Hypothalamus (tissue), 51 donors: ENCODE results near the gene ZNF669.
A peak's percentile ranks its signal among the peaks of the same experiment; 100 is the strongest.

Experiments
- DNase-seq, 51 donors: peaks; one replicate each; lab custom pipeline; 2025; lab: John Stamatoyannopoulos, UW

ZNF669 gene

DNA sequence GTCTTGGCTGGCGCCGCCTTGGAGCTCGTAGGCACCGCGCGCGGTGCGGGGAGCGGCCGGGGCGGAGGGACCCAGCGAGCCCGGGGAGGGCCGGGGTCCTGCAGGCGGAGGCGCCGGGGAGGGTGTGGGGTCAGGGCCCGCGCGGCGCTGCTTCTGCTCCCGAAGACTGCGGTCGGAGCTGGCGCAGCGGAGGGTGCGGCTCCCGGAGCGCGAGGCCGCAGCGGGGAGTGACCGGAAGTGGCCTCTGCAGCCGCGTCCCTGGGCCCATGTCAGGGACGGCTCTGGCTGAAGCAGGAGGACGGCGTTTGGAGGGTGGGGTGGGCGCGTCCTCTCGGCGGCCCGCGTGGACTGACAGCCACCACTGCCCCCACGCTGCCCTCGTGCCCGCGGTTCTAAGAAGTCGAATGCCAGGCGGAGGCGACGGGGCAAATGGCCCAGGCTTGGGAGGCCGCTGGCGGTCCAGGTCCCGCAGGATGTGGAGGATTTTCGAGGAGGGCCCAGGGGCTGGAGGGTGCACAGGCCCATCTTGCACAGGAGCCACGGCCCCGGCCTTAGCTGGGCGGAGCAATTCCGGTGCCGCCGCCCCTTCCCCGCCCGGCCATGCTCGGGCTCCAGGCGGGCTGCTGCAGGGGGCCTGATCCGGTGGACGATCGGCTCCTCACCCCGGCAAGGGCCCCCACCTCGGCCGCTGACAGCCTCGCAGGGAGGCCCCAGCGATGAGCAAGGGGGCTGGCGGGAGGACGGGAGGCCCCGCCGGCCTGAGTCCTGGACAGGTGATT, 7.7 kb upstream of the ZNF669 start:
- peak in 38 of 51 donors; percentile 13 to 69 (median 40) for DNase-seq

DNA sequence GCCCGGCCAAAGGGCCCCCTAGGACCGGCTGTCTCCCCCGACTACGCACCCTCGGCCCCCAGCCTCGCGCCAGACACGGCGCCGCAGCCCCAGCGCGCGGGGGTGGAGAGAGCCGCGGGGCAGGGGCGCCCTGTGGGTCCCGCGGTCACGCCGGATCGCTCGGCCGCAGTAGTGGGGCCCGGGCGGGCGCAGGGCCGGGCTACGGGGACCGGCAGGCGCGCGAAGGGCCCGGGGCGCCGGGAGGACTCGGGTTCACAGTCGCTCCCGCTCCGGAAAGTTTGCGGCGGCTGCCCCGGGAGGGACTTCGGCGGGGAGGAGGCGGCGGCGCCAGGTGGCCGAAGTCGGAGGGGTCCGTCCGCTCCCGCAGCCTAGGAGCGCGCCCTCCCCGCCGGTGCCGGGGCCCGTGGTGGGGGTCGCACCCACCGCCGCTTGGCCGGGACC, 7.1 kb upstream of the ZNF669 start:
- no peak for DNase-seq

DNA sequence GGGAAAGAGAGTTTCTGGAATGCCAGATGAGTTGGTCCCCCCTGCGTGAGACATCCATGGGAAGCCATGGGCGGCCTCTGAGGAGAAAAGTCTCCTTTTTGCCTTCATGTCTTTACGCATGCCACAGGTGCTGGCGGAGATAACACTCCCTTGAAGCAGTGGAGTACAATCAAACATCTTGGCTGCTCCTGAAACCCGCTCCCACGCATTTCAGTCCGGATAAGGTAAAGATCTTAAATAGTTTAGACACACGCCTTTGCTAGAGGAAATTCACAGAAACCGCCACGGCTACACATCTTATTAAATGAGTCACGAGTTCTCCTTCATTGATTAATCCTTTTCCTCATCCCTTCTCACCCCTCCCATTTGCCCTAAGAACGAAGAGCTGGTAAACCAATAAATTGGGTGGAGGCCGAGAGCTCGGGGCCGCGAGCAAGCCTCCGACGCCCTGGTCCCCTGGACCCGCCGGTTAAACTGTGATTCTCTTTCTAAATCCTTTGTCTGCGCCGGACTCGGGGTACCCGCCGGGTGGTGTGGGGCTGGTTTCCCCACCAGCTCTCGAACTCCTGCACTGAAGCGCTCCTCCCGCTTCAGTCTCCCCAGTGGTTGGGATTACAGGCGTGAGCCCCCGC, 6.6 kb upstream of the ZNF669 start:
- peak in 1 of 51 donors; percentile 2 for DNase-seq

DNA sequence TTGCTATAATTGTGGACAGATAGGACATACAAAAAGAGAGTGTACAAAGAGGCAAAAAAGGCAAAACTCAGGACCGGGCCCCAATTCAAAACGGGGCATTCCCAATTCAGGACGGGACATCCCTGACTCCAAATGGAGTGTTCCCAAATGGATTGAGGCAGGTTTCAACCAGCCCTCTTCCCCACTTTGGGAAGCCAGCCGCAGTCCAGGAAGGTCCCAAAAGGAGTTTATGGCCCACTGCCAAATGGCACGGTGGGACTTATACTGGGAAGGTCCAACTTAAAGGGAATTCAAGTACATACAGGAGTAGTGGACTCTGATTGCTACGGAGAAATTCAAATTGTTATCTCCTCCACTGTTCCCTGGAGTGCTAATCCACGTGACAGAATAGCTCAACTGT, 3.5 kb upstream of the ZNF669 start:
- DNase-seq: no peak

DNA sequence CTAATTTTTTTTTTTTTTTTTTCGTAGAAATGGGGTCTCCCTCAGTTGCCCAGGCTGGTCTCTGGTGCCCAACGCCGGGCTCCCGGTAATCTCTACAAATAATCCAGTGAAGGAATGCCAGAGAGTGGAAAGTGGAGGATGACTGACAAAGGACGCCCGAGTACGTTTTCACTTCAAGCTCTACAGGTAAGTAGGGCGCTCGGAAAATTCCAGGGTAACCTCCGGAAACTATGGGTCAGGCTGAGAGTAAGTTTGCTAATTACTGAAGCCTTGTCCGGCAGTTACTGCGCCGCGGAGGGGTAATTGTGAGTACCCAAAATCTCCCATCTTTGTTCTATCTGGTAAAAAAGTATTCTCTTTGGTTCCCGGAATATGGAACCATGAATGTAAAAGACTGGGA, 1.8 kb upstream of the ZNF669 start:
- no peak for DNase-seq

DNA sequence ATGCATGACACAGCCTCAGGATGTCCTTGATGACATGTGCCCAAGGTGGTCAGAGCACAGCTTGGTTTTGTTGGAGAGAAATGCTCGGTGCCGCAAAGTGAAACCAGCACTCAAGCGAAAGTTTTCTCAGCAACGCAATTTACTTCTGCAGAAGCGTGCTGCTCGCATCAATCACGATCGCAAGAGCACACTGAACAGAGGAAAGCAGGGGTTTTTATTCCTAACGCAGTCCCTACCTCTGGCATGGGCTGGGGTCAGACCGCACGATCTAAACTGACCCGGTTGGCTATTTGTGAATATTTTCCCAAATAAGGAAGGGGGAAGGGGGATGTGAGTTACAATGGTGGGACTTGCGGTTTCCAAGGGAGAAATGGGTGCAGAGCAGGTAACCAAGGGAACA, 809 bp upstream of the ZNF669 start:
- no peak for DNase-seq

DNA sequence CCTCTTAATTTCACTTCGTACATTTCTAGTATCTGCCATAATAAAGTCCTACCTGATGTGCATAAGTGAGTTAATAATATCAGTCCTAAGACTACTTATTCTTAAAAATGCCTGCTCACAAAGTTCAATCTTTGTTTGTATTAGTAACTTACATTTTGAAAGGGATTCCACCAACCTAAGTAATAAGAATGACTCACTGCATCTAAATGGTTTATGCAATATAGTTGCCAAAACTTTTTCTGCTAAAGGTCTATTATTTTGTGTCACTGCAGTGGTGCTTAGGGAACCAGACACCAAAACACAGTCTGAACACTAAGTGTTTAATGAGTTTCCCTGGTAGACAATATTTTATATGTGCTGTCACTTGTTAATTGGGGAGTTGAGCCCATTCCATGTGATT, 1.8 kb downstream of the ZNF669 start:
- DNase-seq: no peak

DNA sequence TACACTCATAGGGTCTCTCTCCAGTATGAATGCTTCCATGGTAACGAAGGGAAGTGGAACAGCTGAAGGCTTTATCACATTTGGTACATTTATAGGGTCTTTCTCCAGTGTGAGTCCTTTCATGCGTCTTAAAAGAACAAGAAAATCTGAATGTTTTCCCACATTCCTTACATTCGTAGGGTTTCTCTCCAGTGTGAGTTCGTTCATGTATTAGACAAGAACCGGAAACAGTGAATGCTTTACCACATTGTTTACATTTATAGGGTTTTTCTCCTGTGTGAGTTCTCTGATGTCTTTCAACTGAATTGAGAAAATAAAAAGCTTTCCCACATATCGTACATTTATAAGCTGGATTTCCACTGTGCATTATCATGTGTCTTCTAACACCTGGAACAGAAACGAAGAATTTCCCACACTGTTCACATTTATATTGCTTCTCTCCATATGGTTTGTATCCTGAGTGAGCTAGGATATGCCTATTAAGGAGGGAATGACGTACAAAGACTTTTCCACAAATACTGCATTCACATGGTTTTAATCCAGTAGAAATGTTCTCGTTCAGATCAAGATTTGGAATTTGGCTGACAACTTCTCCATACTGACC, 3.4 kb downstream of the ZNF669 start:
- DNase-seq: no peak

DNA sequence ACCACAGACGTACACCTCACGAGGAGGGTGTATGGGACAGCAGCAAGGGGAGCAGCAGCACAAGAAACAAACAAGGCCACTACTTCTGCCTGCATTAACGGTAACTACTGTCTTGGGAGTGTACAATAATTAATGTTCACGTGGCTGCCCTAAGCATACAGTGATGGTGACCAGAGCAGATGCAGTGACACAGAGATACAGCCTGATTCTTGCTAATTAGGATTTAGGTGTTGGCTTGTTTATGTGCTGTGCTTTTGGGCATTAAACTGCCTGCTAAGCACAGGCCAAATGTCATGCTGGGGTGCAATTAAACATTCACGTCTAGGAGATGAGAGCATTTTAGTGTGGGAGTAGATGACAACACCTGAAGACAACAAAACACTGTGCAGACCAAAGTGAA, 7.2 kb downstream of the ZNF669 start:
- DNase-seq: no peak

DNA sequence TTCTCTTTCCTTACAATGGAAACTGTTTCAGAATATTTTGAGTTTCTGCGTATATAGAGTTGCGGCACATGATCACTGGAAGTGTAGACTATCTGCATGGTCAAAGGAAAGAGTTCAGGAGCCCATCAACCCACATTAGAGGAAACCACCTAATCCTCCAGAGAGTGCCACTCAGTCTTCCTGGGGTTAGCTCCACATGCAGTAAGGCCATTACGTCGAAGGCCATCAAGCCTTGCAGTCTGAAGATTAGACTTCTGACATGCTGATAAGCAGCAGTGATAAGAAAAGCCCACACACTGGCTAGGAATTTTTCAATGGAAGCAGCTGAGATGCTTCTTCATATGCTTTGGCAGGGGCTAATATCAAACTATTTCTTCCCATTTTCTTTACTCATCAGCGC, 7.6 kb downstream of the ZNF669 start:
- DNase-seq: no peak

DNA sequence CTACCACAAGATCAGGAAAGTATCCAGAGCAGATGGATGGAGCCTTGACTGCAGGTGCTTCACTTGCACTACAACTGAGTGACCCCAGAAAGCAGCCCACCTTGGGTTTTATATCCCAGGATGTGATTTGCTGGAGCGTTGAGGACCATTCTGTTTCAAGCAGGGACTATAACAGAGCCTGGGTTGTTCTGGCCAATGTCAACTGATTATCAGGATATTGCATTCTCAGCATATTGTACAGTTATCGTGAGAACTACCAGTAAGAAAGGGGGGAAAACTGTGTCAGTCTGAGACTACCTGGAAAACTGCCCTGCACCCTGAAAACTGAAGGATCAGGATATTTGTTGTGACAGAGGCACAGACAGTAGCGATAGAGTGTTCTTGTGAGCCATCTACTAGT, 8.0 kb downstream of the ZNF669 start:
- DNase-seq: no peak

DNA sequence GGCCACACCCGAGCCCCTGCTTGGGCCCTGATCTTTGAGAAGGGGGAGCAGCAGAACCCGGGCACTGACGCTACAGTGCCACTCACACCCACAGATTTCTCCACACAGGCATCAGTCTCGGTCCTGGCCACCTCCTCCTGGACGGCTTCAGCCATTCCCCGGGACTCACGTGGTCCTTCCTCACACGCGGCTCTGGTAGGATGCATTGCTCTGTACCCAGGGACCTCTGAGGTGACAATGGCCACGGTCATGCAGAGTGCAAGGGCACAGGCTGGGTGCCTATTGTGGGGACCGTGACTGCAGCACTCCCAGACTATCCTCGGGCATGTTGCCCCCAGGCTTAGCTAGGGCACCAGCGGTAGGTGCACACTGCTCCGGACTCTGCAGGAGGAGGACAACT, 13.7 kb downstream of the ZNF669 start:
- DNase-seq: no peak

DNA sequence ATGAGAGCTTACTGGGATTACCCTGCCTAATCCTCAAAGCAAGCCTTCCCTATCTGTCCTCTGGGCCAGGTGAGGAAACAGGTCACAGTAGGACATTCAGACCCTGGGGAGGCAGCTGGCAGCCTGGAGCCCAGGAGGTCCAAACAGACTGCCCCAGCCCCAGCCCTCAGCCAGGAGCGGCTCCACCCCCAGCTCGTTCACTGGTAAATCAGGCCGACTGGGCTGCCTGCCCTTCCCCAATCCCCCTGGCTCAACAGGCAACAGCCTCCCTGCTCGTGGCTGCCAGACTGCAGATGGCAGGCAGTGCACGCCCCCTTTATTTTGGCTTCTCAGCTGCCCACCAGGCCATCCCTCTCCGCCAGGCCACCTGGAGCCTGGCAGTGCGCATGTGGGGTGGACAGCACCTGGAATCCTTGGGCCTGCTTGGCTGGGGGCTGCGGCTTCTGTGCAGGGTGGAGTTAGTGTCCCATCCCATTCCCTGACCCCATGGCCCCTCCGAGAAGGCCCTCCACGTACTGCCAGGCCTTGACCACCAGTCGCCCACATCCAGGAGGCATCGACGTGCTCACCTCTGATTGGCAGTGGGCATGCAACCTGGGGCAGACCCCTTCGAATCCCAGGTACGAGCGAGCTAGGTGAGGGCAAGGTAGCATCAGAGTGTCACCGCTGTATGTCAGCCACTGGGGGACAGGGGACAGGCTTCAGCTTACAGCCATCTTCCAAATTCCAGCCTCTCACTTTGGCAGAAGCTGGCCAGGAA, 14.4 kb downstream of the ZNF669 start:
- DNase-seq: no peak

DNA sequence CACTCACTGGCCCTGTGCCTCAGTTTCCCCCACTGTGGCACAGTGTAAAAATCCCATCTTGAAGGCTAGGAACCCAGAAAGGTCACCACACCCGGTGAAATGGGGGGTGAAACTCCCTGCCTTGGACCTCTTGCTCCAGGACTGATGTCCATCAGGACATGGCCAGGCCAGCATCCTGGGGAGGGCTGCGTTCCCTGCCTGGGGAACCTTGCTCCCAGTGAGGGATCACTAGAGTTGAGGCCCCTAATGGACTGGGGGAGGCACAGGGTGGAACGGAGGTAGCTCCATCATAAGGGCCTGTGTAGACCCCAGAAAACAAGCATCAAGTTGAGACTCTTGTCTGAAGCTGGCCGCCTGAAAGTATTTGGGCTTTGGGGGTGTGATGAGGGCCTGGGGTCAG, 15.2 kb downstream of the ZNF669 start:
- DNase-seq: no peak

DNA sequence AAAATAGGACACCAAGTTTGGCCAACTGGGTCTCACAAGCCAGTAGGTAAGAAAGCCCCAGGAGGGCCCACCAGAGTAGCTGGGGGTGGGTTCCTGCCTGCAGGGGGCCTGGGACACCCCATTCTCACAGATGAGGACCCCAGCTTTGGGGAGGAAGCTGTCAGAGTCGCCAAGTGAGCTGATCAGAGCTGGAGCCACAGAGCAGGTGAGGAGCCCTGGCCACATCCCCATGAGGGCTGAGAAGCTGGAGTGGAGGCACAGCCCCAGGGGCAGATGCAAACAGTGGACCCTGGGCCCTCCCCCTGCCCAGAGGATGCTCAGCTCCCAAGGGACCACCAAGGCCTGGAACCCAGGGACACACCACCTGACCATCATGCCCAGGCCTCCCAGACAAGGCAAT, 16.9 kb downstream of the ZNF669 start:
- no peak for DNase-seq

DNA sequence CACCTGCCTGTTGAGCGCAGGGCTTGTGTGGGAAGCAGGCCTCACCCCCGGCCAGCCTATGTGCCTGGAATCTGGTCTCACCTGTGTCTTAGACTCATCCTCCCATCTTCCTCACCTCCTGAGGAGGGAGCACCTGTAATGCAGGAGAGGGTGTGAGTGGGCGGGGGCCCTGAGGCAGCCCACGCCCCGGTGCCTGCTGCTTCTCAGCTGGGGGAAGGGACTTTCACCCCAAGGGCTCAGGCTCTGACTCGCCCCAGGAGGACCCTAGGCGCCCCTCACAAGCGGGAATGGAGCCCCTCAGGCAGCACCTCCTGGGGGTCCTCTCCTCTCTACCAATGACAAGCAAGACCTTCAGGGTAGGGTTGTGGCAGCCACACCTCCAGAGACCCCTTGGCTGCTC, 18.8 kb downstream of the ZNF669 start:
- no peak for DNase-seq

DNA sequence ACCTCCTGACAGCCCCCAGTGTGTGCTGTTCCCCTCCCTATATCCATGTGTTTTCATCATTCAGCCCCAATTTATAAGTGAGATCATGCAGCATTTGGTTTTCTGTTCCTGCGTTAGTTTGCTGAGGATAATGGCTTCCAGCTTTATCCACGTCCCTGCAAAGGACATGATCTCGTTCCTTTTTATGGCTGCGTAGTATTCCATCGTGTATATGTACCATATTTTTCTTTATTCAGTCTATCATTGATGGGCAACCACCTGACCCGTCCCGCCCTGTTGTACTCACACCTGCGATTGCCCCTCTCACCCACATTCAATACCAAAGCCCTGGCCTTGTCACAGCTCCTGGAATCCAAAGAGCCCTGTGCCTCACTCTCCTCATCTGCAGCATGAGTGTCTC, 19.4 kb downstream of the ZNF669 start:
- no peak for DNase-seq

DNA sequence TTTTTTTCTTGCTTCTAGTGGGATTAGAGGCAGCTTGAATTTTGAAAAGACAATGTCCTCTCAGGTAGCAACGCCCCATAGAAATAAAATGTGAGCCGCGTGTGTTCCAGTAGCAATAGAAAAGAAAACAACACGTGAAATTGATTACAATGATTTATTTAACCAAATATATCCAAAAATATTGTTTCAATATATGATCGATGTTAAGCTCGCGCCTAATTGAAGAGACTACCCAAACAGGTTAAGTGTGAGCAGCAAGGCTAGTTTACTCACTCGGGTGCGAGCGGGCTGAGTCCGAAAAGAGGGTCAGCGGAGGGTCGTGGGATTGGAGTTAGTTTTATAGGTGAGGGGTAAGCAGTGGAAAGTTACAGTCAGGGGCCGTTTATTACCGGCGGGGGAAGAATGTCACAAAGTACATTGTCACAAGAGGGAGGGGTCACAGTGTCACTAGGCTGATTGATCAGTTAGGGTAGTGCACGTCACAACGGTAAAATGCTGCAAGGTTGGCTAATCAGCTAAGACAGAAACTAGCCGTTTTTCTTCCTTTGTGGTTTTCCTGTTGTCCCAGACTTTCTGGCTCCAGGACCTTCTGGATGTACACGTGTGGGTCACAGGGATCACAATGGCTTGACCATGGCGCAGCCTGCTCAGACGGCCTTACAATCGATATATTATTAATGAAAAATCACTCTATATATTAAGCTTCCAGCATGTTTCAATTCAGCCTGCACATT, 24.8 kb downstream of the ZNF669 start:
- DNase-seq: no peak

DNA sequence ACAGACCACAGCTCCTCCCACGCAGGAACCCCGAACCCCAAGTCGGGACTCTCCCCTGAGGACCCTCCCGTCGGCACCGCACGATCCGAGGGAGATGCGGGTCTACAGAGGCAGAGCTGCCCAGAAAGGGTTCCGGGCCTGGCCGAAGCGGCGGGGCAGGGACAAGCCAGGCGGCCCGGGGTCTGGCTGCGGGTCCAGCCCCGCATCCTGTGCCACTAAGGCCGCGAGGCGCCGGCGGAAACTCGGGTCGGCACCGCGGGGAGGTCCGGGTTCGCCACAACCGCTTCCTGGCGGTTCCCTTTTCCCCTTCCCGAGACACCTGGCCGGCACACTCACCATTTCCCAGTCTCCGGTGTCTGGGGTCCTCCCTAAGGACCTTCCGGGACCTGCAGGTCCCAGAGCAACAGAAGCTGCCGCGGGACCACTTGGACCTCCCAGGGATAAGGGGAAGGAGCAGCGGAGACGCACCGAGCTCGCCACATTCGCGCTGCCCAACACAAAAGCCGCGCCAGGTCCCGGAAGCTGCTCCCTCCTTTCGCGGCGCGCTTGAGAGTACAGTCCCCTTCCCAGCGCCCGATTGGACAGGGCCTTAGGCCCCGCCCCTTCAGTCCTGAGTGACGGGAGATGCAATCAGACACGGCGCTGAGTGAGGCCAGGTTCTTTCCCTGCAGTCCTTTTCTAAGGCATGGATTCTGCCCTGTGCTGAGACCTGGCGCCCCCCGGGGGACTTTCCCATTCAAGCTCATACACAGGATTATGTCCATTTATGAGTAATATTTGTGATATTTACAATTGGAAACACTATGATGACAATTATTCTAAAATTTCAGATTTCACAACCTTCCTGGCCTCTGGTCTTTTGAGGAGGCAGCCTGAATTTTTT, 25.7 kb downstream of the ZNF669 start, which contains the start of gene ZNF670:
ZNF670 (minus strand) TSS at position 554 of the 883 bp plus-strand sequence; CDS start at position 339, 215 bp downstream.
- peak; percentile 17 to 97 (median 89) for DNase-seq

DNA sequence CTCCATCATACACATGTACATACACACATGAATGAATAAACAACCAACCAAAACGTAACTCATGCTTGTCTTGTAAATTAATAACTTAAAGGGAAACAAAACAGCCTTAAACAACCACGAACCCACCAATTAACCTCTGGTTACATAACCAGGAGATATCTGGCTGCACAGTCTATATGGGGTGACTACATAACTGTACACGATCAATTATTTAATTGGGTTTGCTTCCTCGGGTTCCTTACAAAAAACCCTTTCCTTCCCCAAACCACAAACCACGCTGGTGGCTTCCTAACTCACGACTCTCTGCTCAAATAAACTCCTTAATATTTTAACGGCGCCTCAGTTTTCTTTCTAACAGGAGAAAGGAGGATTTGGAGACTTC, 26.3 kb downstream of the ZNF669 start:
- DNase-seq: no peak
